Measurements from ENCODE around the gene SKA2.

DNA sequence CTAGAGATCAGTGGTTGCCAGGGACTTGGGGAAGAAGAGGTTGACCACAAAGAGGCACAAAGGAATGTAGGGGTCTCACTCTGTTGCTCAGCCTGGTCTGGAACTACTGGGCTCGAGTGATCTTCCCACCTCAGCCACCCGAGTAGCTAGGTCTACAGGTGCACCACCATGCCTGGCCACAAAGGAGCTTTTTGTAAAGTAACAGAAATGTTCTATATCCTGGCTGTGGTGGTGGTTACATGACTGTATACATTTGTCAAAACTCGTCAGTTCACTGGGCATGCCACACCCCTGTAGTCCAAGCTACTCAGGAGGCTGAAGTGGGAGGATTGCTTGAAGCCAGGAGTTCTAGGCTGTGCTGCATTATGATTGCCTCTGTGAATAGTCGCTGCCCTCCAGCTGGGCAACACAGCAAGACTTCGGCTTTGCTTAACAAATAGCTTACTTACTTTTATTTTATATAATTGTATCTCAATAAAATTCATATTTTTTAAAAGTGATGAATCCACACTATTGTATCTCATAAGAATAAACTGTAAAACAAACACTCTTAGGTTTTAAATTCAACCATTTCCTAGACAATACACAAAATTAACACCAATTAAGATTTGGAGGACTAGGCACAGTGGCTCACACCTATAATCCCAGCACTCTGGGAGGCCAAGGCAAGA is 5.0 kb downstream of the SKA2 start:
- TF ChIP-seq, protein P1, sequence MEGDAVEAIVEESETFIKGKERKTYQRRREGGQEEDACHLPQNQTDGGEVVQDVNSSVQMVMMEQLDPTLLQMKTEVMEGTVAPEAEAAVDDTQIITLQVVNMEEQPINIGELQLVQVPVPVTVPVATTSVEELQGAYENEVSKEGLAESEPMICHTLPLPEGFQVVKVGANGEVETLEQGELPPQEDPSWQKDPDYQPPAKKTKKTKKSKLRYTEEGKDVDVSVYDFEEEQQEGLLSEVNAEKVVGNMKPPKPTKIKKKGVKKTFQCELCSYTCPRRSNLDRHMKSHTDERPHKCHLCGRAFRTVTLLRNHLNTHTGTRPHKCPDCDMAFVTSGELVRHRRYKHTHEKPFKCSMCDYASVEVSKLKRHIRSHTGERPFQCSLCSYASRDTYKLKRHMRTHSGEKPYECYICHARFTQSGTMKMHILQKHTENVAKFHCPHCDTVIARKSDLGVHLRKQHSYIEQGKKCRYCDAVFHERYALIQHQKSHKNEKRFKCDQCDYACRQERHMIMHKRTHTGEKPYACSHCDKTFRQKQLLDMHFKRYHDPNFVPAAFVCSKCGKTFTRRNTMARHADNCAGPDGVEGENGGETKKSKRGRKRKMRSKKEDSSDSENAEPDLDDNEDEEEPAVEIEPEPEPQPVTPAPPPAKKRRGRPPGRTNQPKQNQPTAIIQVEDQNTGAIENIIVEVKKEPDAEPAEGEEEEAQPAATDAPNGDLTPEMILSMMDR (conservative IDR thresholded peaks at IDR 0.05 in 1 of 2, IDR thresholded peaks at IDR 0.05 in 1 of 2; ENCODE audit: low read depth in 1 of 2, low read length in 2 of 2), result no peak
- TF ChIP-seq EZH2 (IDR thresholded peaks at IDR 0.05; ENCODE audit: low read length, missing control alignments), result no peak

Data from fibroblast of lung (primary cell).